HEK293 (cell line): Measurements from ENCODE around the gene FOSB.

Experiments
- GLI4 ChIP-seq: fragments of 450-650 bp; formaldehyde crosslinking; IDR thresholded peaks from 2 replicates; pipeline ENCODE4 v1.5.1; 2016; ENCODE audit warnings: missing biosample characterization, missing genetic modification characterization
- GLIS2 ChIP-seq: fragments of 450-650 bp; formaldehyde crosslinking; IDR thresholded peaks from 2 replicates; pipeline ENCODE4 v1.5.1; 2016; ENCODE audit warnings: missing biosample characterization, missing genetic modification characterization
- HOXC10 ChIP-seq: sonication (generic); formaldehyde crosslinking; IDR thresholded peaks from 2 replicates; pipeline ENCODE4 v1.8.1; 2023; ENCODE audit warnings: mild to moderate bottlenecking, missing genetic modification reagents
- SCRT1 ChIP-seq: fragments of 450-650 bp; formaldehyde crosslinking; IDR thresholded peaks from 2 replicates; pipeline ENCODE4 v1.5.1; 2016; ENCODE audit warnings: missing biosample characterization, missing genetic modification characterization, borderline replicate concordance
- SP2 ChIP-seq: fragments of 450-650 bp; formaldehyde crosslinking; IDR thresholded peaks from 2 replicates; pipeline ENCODE4 v1.5.1; 2016; ENCODE audit warnings: missing biosample characterization, missing genetic modification characterization
- TCF7L2 ChIP-seq: IDR thresholded peaks from 2 replicates; pipeline ENCODE4 v1.6.1; 2011; ENCODE audit warnings: low read depth, mild to moderate bottlenecking, inconsistent platforms, low read length, moderate library complexity, borderline replicate concordance
- ZEB2 ChIP-seq: fragments of 450-650 bp; formaldehyde crosslinking; IDR thresholded peaks from 2 replicates; pipeline ENCODE4 v1.5.1; 2016; ENCODE audit warnings: missing biosample characterization, missing genetic modification characterization
- ZNF223 ChIP-seq: fragments of 450-650 bp; formaldehyde crosslinking; IDR thresholded peaks from 2 replicates; pipeline ENCODE4 v1.5.1; 2016; ENCODE audit warnings: missing biosample characterization, missing genetic modification characterization
- ZNF248 ChIP-seq: fragments of 450-650 bp; formaldehyde crosslinking; IDR thresholded peaks from 2 replicates; pipeline ENCODE4 v1.5.1; 2017; ENCODE audit warnings: missing biosample characterization, missing genetic modification characterization
- ZNF274 ChIP-seq, 2 experiments: fragments of 200-500 bp in 1 of 2; fragments of 450-650 bp in 1 of 2; sonication (Bioruptor generic) in 1 of 2; formaldehyde crosslinking in 1 of 2; IDR thresholded peaks; 2 replicates each; pipeline versions ENCODE4 v1.5.1 to v1.6.1; 2014 to 2016; ENCODE audit warnings: borderline replicate concordance in 1 of 2, inconsistent platforms in 1 of 2, low read length in 1 of 2, missing biosample characterization in 1 of 2, missing genetic modification characterization in 1 of 2
- ZNF350 ChIP-seq: fragments of 450-650 bp; formaldehyde crosslinking; IDR thresholded peaks from 2 replicates; pipeline ENCODE4 v1.5.0; 2017; ENCODE audit warnings: missing biosample characterization, mild to moderate bottlenecking, missing genetic modification characterization
- ZNF37A ChIP-seq: fragments of 450-650 bp; IDR thresholded peaks from 2 replicates; pipeline ENCODE4 v1.5.1; 2018; ENCODE audit warnings: missing biosample characterization, missing genetic modification characterization
- ZNF391 ChIP-seq: fragments of 450-650 bp; formaldehyde crosslinking; IDR thresholded peaks from 2 replicates; pipeline ENCODE4 v1.5.1; 2016; ENCODE audit warnings: low read depth, missing biosample characterization, missing genetic modification characterization, borderline replicate concordance
- ZNF426 ChIP-seq: fragments of 450-650 bp; formaldehyde crosslinking; IDR thresholded peaks from 2 replicates; pipeline ENCODE4 v1.5.1; 2017; ENCODE audit warnings: missing biosample characterization, missing genetic modification characterization, mild to moderate bottlenecking, inconsistent platforms, moderate library complexity
- ZNF548 ChIP-seq: fragments of 450-650 bp; formaldehyde crosslinking; IDR thresholded peaks from 2 replicates; pipeline ENCODE4 v1.5.1; 2016; ENCODE audit warnings: missing biosample characterization, missing genetic modification characterization
- ZNF561 ChIP-seq: fragments of 450-650 bp; IDR thresholded peaks from 2 replicates; pipeline ENCODE4 v1.5.1; 2018; ENCODE audit warnings: missing biosample characterization, missing genetic modification characterization, borderline replicate concordance
- ZNF596 ChIP-seq: fragments of 450-650 bp; IDR thresholded peaks from 2 replicates; pipeline ENCODE4 v1.5.0; 2018; ENCODE audit warnings: missing biosample characterization, mild to moderate bottlenecking, missing genetic modification characterization, moderate library complexity
- ZNF626 ChIP-seq: fragments of 450-650 bp; sonication (Bioruptor Pico); formaldehyde crosslinking; IDR thresholded peaks from 2 replicates; pipeline ENCODE4 v1.5.1; 2018; ENCODE audit warnings: missing biosample characterization, missing genetic modification characterization, inconsistent platforms
- ZNF629 ChIP-seq: fragments of 450-650 bp; formaldehyde crosslinking; IDR thresholded peaks from 2 replicates; pipeline ENCODE4 v1.5.1; 2017; ENCODE audit warnings: missing biosample characterization, missing genetic modification characterization
- ZNF654 ChIP-seq: fragments of 450-650 bp; formaldehyde crosslinking; IDR thresholded peaks from 2 replicates; pipeline ENCODE4 v1.5.1; 2016; ENCODE audit warnings: low read depth, missing biosample characterization, missing genetic modification characterization
- ZNF664 ChIP-seq: fragments of 450-650 bp; formaldehyde crosslinking; IDR thresholded peaks from 2 replicates; pipeline ENCODE4 v1.5.1; 2016; ENCODE audit warnings: missing biosample characterization, missing genetic modification characterization
- ZNF791 ChIP-seq: fragments of 450-650 bp; formaldehyde crosslinking; IDR thresholded peaks from 2 replicates; pipeline ENCODE4 v1.5.1; 2016; ENCODE audit warnings: missing biosample characterization, missing genetic modification characterization
- ZNF843 ChIP-seq: fragments of 450-650 bp; formaldehyde crosslinking; IDR thresholded peaks from 2 replicates; pipeline ENCODE4 v1.5.1; 2016; ENCODE audit warnings: missing biosample characterization, missing genetic modification characterization
- ZSCAN30 ChIP-seq: fragments of 450-650 bp; IDR thresholded peaks from 2 replicates; pipeline ENCODE4 v1.5.1; 2018; ENCODE audit warnings: missing biosample characterization, mild to moderate bottlenecking, missing genetic modification characterization, moderate library complexity
- TF ChIP-seq, protein P1 (sequence below): fragments of 450-650 bp; formaldehyde crosslinking; IDR thresholded peaks from 2 replicates; pipeline ENCODE4 v1.5.1; 2016; ENCODE audit warnings: missing biosample characterization, missing genetic modification characterization
- TF ChIP-seq, protein P2 (sequence below): fragments of 450-650 bp; formaldehyde crosslinking; IDR thresholded peaks from 2 replicates; pipeline ENCODE4 v1.5.1; 2016; ENCODE audit warnings: missing biosample characterization, missing genetic modification characterization, borderline replicate concordance
- TF ChIP-seq, protein P3 (sequence below): fragments of 450-650 bp; formaldehyde crosslinking; IDR thresholded peaks from 2 replicates; pipeline ENCODE4 v1.5.1; 2016; ENCODE audit warnings: missing biosample characterization, missing genetic modification characterization
- TF ChIP-seq, protein P4 (sequence below): fragments of 450-650 bp; formaldehyde crosslinking; IDR thresholded peaks from 2 replicates; pipeline ENCODE4 v1.5.1; 2017; ENCODE audit warnings: missing biosample characterization, missing genetic modification characterization

The FOSB gene

DNA sequence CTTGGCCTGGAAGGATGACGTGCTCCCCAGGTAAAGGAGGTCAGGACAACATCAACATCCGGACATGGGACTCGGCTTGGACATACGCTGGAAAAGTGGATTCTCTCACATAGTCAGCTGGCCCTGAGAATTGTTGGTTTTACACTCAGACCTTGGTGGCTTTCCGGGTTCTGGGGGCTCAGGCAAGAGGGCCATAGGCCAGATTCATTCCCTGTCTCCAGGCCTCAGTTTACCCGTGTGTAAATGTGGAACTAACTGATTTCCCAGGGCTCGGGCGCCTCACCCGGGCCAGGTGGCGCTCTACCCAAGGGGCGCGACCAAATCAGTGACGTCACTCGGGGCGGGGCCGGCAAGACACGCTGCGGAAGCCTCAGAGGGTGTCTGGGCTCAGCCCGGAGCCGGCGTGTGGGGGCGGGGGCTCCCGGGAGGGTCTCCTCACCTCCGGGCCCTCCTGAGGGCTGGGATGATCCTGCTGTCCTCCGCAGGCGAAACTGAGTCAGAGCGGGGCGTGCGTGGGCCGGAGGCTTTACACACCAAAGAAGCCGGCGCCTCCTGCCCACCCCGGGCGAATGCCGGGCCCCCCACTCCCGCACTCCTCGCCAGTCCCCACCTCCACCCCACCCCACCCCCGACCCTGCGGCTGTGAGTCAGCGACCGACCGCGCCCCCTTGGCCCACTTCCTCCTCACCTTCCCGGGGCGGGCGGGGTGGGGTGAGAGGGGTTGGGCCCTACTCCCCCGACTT is 38.6 kb downstream of the FOSB start (continued):
- TF ChIP-seq, protein P1, sequence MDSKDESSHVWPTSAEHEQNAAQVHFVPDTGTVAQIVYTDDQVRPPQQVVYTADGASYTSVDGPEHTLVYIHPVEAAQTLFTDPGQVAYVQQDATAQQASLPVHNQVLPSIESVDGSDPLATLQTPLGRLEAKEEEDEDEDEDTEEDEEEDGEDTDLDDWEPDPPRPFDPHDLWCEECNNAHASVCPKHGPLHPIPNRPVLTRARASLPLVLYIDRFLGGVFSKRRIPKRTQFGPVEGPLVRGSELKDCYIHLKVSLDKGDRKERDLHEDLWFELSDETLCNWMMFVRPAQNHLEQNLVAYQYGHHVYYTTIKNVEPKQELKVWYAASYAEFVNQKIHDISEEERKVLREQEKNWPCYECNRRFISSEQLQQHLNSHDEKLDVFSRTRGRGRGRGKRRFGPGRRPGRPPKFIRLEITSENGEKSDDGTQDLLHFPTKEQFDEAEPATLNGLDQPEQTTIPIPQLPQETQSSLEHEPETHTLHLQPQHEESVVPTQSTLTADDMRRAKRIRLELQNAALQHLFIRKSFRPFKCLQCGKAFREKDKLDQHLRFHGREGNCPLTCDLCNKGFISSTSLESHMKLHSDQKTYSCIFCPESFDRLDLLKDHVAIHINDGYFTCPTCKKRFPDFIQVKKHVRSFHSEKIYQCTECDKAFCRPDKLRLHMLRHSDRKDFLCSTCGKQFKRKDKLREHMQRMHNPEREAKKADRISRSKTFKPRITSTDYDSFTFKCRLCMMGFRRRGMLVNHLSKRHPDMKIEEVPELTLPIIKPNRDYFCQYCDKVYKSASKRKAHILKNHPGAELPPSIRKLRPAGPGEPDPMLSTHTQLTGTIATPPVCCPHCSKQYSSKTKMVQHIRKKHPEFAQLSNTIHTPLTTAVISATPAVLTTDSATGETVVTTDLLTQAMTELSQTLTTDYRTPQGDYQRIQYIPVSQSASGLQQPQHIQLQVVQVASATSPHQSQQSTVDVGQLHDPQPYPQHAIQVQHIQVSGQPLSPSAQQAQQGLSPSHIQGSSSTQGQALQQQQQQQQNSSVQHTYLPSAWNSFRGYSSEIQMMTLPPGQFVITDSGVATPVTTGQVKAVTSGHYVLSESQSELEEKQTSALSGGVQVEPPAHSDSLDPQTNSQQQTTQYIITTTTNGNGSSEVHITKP (tag by site-specific recombination), result peak; percentile 45
- TF ChIP-seq, protein P2, sequence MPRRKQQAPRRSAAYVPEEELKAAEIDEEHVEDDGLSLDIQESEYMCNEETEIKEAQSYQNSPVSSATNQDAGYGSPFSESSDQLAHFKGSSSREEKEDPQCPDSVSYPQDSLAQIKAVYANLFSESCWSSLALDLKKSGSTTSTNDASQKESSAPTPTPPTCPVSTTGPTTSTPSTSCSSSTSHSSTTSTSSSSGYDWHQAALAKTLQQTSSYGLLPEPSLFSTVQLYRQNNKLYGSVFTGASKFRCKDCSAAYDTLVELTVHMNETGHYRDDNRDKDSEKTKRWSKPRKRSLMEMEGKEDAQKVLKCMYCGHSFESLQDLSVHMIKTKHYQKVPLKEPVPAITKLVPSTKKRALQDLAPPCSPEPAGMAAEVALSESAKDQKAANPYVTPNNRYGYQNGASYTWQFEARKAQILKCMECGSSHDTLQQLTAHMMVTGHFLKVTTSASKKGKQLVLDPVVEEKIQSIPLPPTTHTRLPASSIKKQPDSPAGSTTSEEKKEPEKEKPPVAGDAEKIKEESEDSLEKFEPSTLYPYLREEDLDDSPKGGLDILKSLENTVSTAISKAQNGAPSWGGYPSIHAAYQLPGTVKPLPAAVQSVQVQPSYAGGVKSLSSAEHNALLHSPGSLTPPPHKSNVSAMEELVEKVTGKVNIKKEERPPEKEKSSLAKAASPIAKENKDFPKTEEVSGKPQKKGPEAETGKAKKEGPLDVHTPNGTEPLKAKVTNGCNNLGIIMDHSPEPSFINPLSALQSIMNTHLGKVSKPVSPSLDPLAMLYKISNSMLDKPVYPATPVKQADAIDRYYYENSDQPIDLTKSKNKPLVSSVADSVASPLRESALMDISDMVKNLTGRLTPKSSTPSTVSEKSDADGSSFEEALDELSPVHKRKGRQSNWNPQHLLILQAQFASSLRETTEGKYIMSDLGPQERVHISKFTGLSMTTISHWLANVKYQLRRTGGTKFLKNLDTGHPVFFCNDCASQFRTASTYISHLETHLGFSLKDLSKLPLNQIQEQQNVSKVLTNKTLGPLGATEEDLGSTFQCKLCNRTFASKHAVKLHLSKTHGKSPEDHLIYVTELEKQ, result no peak
- TF ChIP-seq TCF7L2 (no peak), ZEB2 (tag by site-specific recombination) (peak; percentile 77), ZNF248 (tag by site-specific recombination) (no peak), ZNF561 (tag by site-specific recombination) (peak; percentile 87; the same call in 1 of the 2 replicates), ZNF274 (IDR thresholded peaks at IDR 0.05; ENCODE audit: low read length) (no peak), ZNF274 (tag by site-specific recombination; IDR thresholded peaks at IDR 0.05; ENCODE audit: borderline replicate concordance) (no peak), ZNF626 (no peak), ZNF664 (tag by site-specific recombination) (no peak), ZNF843 (peak; percentile 44), SCRT1 (tag by site-specific recombination) (no peak), ZNF391 (tag by site-specific recombination) (no peak; the same call in 1 of the 2 replicates), ZNF654 (tag by site-specific recombination) (no peak), ZNF596 (tag by site-specific recombination) (no peak), ZNF426 (tag by site-specific recombination) (no peak), GLIS2 (tag by site-specific recombination) (peak; percentile 97), ZNF223 (0 out of 2 replicates have a peak, but pooled peaks have one; percentile 21), ZSCAN30 (tag by site-specific recombination) (peak; percentile 30; the same call in 1 of the 2 replicates), ZNF37A (tag by site-specific recombination) (no peak), ZNF548 (tag by site-specific recombination) (no peak), ZNF791 (tag by site-specific recombination) (no peak), ZNF629 (peak; percentile 86), GLI4 (no peak), ZNF350 (no peak), HOXC10 (CRISPR knock-in tag) (no peak), SP2 (tag by site-specific recombination) (peak; percentile 70)
- TF ChIP-seq, protein P3, sequence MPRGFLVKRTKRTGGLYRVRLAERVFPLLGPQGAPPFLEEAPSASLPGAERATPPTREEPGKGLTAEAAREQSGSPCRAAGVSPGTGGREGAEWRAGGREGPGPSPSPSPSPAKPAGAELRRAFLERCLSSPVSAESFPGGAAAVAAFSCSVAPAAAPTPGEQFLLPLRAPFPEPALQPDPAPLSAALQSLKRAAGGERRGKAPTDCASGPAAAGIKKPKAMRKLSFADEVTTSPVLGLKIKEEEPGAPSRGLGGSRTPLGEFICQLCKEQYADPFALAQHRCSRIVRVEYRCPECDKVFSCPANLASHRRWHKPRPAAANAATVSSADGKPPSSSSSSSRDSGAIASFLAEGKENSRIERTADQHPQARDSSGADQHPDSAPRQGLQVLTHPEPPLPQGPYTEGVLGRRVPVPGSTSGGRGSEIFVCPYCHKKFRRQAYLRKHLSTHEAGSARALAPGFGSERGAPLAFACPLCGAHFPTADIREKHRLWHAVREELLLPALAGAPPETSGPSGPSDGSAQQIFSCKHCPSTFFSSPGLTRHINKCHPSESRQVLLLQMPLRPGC (tag by site-specific recombination), result no peak
- TF ChIP-seq, protein P4, sequence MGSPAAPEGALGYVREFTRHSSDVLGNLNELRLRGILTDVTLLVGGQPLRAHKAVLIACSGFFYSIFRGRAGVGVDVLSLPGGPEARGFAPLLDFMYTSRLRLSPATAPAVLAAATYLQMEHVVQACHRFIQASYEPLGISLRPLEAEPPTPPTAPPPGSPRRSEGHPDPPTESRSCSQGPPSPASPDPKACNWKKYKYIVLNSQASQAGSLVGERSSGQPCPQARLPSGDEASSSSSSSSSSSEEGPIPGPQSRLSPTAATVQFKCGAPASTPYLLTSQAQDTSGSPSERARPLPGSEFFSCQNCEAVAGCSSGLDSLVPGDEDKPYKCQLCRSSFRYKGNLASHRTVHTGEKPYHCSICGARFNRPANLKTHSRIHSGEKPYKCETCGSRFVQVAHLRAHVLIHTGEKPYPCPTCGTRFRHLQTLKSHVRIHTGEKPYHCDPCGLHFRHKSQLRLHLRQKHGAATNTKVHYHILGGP (tag by site-specific recombination), result no peak
